Activated CD8-positive, alpha-beta memory T cell treated with anti-CD3 and anti-CD28 coated beads, Interleukin-2, amount 10 ng/mL, durations not matched to agents 7 days and 5 days (primary cell): ENCODE measurements around the gene LGALS3BP. TPM values are rescaled to one million over a fixed set of nuclear protein-coding genes. Genes with fewer than 3 reads are reported as not detected.
"Not testable (repeated sequence)": the region's sequence is repeated elsewhere in the genome, so short reads cannot be mapped to it uniquely, and the experiment has no call there.

Experiments
- ATAC-seq: fragments of 150-1000 bp; cut with Tn5 transposase; one replicate; pipeline ENCODE4 v1.10.0; 2021; ENCODE audit warnings: moderate library complexity
- CTCF ChIA-PET: fragments of 350-600 bp; sonication (Branson Sonifier 250); formaldehyde crosslinking; loops from one replicate; lab custom pipeline; 2021; ENCODE audit warnings: antibody characterized with exemption; lab: Charles Lee
- DNase-seq: peaks from one replicate; pipeline ENCODE4 v3.0.0-alpha.2; 2020
- H3K27ac Mint-ChIP-seq: one replicate; pipeline ENCODE4 v1.8.0; 2021; ENCODE audit warnings: mild to moderate bottlenecking, mixed read lengths
- H3K27me3 Mint-ChIP-seq: one replicate; pipeline ENCODE4 v1.8.0; 2021; ENCODE audit warnings: mixed read lengths
- H3K36me3 Mint-ChIP-seq: one replicate; pipeline ENCODE4 v1.8.0; 2021; ENCODE audit warnings: mild to moderate bottlenecking, mixed read lengths
- H3K4me1 Mint-ChIP-seq: one replicate; pipeline ENCODE4 v1.8.0; 2021; ENCODE audit warnings: mixed read lengths
- H3K4me3 Mint-ChIP-seq: one replicate; pipeline ENCODE4 v1.8.0; 2021; ENCODE audit warnings: mild to moderate bottlenecking, moderate library complexity, mixed read lengths
- H3K9me3 Mint-ChIP-seq: one replicate; pipeline ENCODE4 v1.8.0; 2022; ENCODE audit warnings: low read depth, mixed read lengths
- total RNA-seq, 2 experiments: library from RNA; stranded (reverse); gene quantifications; one replicate each; pipeline ENCODE4 v1.2.3, GENCODE V29; 2021

Gene LGALS3BP
- total RNA-seq, 2 experiments from 2014 or later = 75.7 to 162 TPM

- H3K27ac Mint-ChIP-seq, H3K9me3 Mint-ChIP-seq, DNase-seq, H3K4me1 Mint-ChIP-seq, ATAC-seq, H3K36me3 Mint-ChIP-seq, H3K4me3 Mint-ChIP-seq: not testable (repeated sequence)
- CTCF ChIA-PET = interaction anchor here (1.5 to 1.8 kb wide), 2 partner anchors 21 to 24 kb away, joined by 3 to 6 read pairs; no protein-coding TSS in a partner anchor
- H3K27me3 Mint-ChIP-seq = peaks cover 65% of the 10 kb centered on the region
These were observed 42.2 kb upstream of the LGALS3BP start for GRCh38 chr17:79021929-79022328.

- ATAC-seq = no peak
- Mint-ChIP-seq H3K36me3 (no peaks in the 10 kb centered on the region), H3K27me3 (peaks cover 59% of the 10 kb centered on the region), H3K4me3 (no peak overlapping the region), H3K4me1 (peaks cover 6% of the 10 kb centered on the region), H3K27ac (no peak overlapping the region), H3K9me3 (no peaks in the 10 kb centered on the region)
- CTCF ChIA-PET = interaction anchor here (0.9 to 1.8 kb wide), 3 partner anchors 20 to 25 kb away, joined by 3 to 4 read pairs (median 3); no protein-coding TSS in a partner anchor
- no peak for DNase-seq
These were observed 41.0 kb upstream of the LGALS3BP start for GRCh38 chr17:79020631-79021301.

GRCh38 chr17:79019632-79020584 is 40.2 kb upstream of the LGALS3BP start:
- Mint-ChIP-seq H3K9me3 (no peaks in the 10 kb centered on the region), H3K4me1 (peaks cover 6% of the 10 kb centered on the region), H3K4me3 (no peak overlapping the region), H3K27me3 (peaks cover 52% of the 10 kb centered on the region), H3K27ac (no peak overlapping the region), H3K36me3 (no peaks in the 10 kb centered on the region)
- DNase-seq = peak; percentile 68
- peak; percentile 35 for ATAC-seq
- CTCF ChIA-PET = interaction anchor here (0.9 to 1.8 kb wide), 3 partner anchors 21 to 26 kb away, joined by 3 to 4 read pairs (median 3); no protein-coding TSS in a partner anchor

- CTCF ChIA-PET = no interaction called here
- H3K4me1 Mint-ChIP-seq = peaks cover 3% of the 10 kb centered on the region
- no peak overlapping the region for H3K27ac Mint-ChIP-seq
- DNase-seq (no peak), ATAC-seq (no peak)
- no peak overlapping the region for H3K4me3 Mint-ChIP-seq
- no peaks in the 10 kb centered on the region for H3K36me3 Mint-ChIP-seq
- H3K9me3 Mint-ChIP-seq = no peaks in the 10 kb centered on the region
- H3K27me3 Mint-ChIP-seq = peaks cover 48% of the 10 kb centered on the region
These were observed 39.5 kb upstream of the LGALS3BP start for GRCh38 chr17:79019261-79019631.

GRCh38 chr17:79018370-79018695 is 38.6 kb upstream of the LGALS3BP start:
- Mint-ChIP-seq H3K9me3 (peaks cover 3% of the 10 kb centered on the region), H3K27ac (no peak overlapping the region), H3K4me3 (no peak overlapping the region), H3K27me3 (peaks cover 46% of the 10 kb centered on the region), H3K4me1 (no peaks in the 10 kb centered on the region), H3K36me3 (peaks cover 2% of the 10 kb centered on the region)
- DNase-seq (no peak), ATAC-seq (no peak)
- CTCF ChIA-PET = no interaction called here

- Mint-ChIP-seq H3K27me3 (peaks cover 46% of the 10 kb centered on the region), H3K27ac (no peak overlapping the region), H3K36me3 (peaks cover 2% of the 10 kb centered on the region), H3K9me3 (peaks cover 3% of the 10 kb centered on the region), H3K4me3 (no peak overlapping the region), H3K4me1 (no peaks in the 10 kb centered on the region)
- DNase-seq = no peak
- CTCF ChIA-PET = no interaction called here
- no peak for ATAC-seq
These were observed 38.0 kb upstream of the LGALS3BP start for GRCh38 chr17:79017546-79018369.

GRCh38 chr17:79014158-79014758 is 34.5 kb upstream of the LGALS3BP start:
- H3K27me3 Mint-ChIP-seq = peaks cover 18% of the 10 kb centered on the region
- ATAC-seq (no peak), DNase-seq (no peak)
- H3K9me3 Mint-ChIP-seq = peaks cover 3% of the 10 kb centered on the region
- CTCF ChIA-PET = no interaction called here
- no peak overlapping the region for H3K27ac Mint-ChIP-seq
- peaks cover 7% of the 10 kb centered on the region for H3K4me1 Mint-ChIP-seq
- peaks cover 2% of the 10 kb centered on the region for H3K36me3 Mint-ChIP-seq
- no peak overlapping the region for H3K4me3 Mint-ChIP-seq

GRCh38 chr17:79012563-79013134 is 32.9 kb upstream of the LGALS3BP start:
- no peak overlapping the region for H3K4me3 Mint-ChIP-seq
- peaks cover 3% of the 10 kb centered on the region for H3K9me3 Mint-ChIP-seq

GRCh38 chr17:79011451-79012147 is 31.9 kb upstream of the LGALS3BP start:
- CTCF ChIA-PET = interaction anchor here (1.0 kb wide), 1 partner anchor 19 kb away, joined by 4 read pairs; no protein-coding TSS in a partner anchor
- no peak for ATAC-seq
- Mint-ChIP-seq H3K36me3 (peaks cover 5% of the 10 kb centered on the region), H3K9me3 (peaks cover 3% of the 10 kb centered on the region), H3K4me1 (peaks cover 29% of the 10 kb centered on the region), H3K4me3 (no peak overlapping the region), H3K27ac (no peak overlapping the region), H3K27me3 (peaks cover 13% of the 10 kb centered on the region)
- no peak for DNase-seq

More at GRCh38 chr17:79012563-79013134, 32.9 kb upstream of the LGALS3BP start:
- Mint-ChIP-seq H3K27me3 (peaks cover 13% of the 10 kb centered on the region), H3K4me1 (peaks cover 20% of the 10 kb centered on the region), H3K36me3 (peaks cover 2% of the 10 kb centered on the region), H3K27ac (no peak overlapping the region)
- no peak for DNase-seq
- ATAC-seq = no peak
- CTCF ChIA-PET = no interaction called here

- DNase-seq (no peak), ATAC-seq (no peak)
- peak overlapping the region; percentile 85 for H3K4me3 Mint-ChIP-seq
- peaks cover 3% of the 10 kb centered on the region for H3K9me3 Mint-ChIP-seq
- peak overlapping the region; percentile 88 for H3K27ac Mint-ChIP-seq
- H3K27me3 Mint-ChIP-seq = peaks cover 13% of the 10 kb centered on the region
- CTCF ChIA-PET = interaction anchor here (0.8 to 1.0 kb wide), 2 partner anchors 16 to 32 kb away, joined by 4 read pairs; no protein-coding TSS in a partner anchor
- H3K4me1 Mint-ChIP-seq = peaks cover 42% of the 10 kb centered on the region
- H3K36me3 Mint-ChIP-seq = peaks cover 5% of the 10 kb centered on the region
These were observed 30.6 kb upstream of the LGALS3BP start for GRCh38 chr17:79010304-79010646.

GRCh38 chr17:79009397-79010303 is 29.9 kb upstream of the LGALS3BP start, which contains the start of gene CANT1:
Gene CANT1 (minus strand): TSS chr17:79009764. CDS start chr17:78997622, 12,142 bp downstream.
- Mint-ChIP-seq H3K4me1 (peaks cover 44% of the 10 kb centered on the region), H3K9me3 (peaks cover 3% of the 10 kb centered on the region), H3K4me3 (peak within 1 kb of the TSS; percentile 85), H3K27ac (peak within 1 kb of the TSS; percentile 93), H3K27me3 (peaks cover 13% of the 10 kb centered on the region), H3K36me3 (peaks cover 5% of the 10 kb centered on the region)
- ATAC-seq = peak; percentile 95
- DNase-seq = peak; percentile 89
- CTCF ChIA-PET = interaction anchor here (0.8 to 1.0 kb wide), 2 partner anchors 17 to 33 kb away, joined by 4 read pairs; no protein-coding TSS in a partner anchor
